ENCODE results near the gene ETFB. TPM values are rescaled to one million over a fixed set of nuclear protein-coding genes. Genes with fewer than 3 reads are reported as not detected.

The ETFB gene
- total RNA-seq, result 86.7 and 119 TPM in 2 replicates

DNA sequence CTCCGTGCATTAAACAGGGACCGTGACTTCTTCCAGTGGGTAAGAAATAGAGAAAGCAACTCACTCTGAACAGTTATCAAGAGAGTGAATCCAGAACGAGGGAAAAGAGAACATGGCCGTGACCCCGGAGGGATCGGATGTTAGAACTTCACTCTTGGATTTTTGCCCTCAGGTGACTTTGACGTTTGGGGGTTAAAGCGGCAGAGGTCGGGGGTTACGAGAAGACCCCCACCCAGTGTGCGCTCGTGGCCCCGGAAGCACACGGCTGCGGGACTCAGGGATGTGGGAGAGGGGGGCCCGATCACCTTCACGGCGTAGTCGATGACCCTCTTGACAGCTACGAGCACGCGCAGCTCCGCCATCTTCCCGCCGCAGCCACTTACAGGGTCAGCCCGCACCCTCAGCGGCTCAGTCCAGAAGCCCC lies at the start of gene ETFB:
TSS of gene ETFB (minus strand) at position 424 of the 424 bp plus-strand sequence. CDS start at position 362, 62 bp downstream.

DNA sequence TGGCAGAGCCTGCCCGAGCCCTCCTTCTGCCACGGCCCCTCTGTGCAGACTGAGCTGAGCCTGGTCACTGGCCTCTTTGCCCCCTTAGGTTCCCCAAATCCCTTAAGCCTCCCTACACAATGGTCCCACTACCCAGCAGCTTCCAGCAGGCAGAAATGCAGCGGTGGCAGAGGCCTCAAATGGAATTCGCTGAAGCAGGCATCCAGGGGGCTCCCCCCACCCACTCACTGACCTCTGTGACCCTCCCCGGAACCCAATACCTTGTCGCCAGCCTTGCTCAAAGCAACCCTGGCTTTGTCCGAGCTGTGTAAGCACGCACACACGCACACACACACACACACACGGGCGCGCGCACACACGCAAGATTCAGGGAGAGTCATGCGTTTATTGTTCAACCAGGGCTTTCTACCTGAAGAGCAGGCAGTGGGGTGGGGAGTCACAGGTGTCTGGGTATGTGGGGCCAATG lies 21.8 kb upstream of the ETFB start, which contains the start of gene LIM2:
TSS of gene LIM2 (minus strand) at position 51 of the 466 bp plus-strand sequence. CDS start 531 bp downstream, outside the sequence.

DNA sequence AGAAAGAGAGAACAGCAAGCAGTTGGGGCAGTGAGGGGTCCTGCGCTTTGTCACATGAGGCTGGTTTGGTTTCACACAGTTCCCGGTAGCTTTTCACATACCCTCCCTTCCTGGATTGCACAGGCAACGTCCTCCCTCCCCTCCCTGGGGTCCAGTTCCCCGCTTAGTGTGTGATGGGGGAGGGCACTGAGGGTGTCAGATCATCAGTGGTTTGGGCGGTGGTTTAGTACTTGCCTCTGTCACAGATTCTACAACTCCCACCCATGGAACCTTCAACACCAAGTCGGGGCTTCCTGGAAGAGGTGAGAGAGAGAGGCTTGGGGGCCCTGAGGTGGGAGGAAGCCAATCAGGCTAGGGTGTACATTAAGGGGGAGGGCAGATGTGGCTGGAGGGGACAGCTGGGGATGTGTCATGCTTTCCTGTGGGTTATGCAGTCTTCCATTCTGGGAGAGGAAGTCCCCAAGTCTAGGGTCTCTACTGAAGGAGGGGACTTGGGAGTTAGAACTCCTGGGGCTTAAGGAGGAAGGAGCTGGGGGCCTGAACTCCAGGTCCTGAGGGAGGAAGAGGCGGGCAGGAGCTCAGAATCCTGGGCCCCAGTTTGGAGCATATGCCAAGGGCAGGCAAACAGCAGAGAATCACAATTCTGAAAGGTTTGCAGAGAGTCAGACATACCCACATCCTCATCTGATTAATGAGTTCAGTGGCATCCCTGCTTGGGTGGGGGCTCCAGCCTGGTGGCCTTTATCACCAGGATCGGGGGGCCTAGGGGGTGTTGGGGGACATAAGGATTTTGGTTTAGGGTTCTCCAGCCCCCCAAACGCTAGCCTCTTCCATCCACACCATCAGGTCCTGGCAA lies 6.7 kb upstream of the ETFB start, which contains the start of gene NKG7:
TSS of gene NKG7 (minus strand) at position 6 of the 856 bp plus-strand sequence. CDS start 119 bp downstream, outside the sequence.

DNA sequence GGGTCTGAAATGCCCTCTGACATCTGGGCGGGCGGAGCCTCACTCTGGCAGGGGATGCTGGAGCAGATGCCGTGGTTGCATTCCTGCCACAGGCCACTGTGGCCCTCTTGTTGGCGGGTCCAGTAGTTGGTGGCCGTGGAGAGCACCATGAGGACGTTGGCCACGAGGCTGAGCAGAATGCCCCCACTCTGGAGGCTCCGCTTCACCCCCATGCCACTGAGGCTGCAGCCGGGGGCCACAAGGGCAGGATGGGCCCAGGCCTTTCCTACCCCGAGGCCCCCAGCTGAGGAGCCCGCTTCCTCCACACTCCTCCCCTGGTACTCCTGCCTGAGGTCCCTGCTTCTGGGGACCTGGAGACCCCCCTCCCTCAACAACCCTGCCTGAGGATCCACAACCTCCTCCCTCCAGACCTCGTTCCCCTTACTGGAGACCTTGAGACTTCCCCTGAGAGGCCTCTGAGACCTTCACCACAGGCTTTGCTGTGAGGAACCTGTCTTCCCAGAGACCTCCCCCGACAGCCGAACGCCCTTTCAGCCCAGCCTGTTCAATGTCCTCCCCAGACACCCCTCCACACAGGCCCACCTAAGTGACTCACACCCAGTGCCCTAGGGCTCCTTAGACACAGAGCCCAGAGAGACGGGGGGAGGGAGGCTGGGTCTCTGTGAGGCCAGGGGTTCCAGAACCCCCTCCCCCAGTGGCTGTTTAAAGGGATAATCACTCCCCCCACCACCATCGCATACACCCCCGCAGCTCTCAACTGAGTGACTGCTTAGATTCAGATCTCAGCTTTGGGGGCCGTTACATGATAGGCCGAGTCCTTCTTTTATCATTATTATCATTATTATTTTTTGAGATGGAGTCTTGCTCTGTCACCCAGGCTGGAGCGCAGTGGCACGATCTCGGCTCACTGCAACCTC lies 2.4 kb upstream of the ETFB start, which contains the start of gene CLDND2:
TSS of gene CLDND2 (minus strand) at position 638 of the 917 bp plus-strand sequence. CDS start at position 212, 426 bp downstream.

DNA sequence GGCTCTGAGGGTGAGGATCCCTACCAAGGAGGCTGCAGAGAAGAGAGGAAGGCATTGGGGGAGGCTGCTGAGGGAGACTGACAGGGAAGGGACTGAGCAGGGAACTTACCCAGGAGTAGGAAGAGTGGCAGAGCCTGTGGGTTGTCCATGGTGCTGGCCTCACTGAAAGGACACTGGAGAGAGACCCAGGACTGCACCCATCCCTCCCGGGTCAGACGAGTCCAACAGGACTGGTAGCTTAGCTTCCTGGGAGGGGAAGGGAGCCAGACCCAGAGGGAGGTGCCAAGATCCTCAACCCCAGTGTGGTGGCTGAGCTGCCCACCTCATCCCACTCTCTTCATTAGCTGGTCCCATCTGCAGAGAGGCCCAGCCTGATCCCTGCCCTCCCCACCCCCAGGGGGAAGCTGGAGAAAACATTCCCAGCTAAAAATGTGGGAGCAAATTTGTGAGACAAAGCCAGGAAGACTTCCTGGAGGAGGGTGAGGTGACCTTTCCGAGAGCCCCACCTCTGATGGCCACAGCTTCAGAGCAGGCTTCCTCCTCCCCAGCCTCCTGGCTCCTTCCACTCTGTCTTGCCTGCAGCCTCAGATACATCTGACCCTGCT lies 24.1 kb downstream of the ETFB start, which contains the start of gene VSIG10L:
TSS of gene VSIG10L (minus strand) at position 164 of the 605 bp plus-strand sequence. CDS start at position 149, 15 bp downstream.

DNA sequence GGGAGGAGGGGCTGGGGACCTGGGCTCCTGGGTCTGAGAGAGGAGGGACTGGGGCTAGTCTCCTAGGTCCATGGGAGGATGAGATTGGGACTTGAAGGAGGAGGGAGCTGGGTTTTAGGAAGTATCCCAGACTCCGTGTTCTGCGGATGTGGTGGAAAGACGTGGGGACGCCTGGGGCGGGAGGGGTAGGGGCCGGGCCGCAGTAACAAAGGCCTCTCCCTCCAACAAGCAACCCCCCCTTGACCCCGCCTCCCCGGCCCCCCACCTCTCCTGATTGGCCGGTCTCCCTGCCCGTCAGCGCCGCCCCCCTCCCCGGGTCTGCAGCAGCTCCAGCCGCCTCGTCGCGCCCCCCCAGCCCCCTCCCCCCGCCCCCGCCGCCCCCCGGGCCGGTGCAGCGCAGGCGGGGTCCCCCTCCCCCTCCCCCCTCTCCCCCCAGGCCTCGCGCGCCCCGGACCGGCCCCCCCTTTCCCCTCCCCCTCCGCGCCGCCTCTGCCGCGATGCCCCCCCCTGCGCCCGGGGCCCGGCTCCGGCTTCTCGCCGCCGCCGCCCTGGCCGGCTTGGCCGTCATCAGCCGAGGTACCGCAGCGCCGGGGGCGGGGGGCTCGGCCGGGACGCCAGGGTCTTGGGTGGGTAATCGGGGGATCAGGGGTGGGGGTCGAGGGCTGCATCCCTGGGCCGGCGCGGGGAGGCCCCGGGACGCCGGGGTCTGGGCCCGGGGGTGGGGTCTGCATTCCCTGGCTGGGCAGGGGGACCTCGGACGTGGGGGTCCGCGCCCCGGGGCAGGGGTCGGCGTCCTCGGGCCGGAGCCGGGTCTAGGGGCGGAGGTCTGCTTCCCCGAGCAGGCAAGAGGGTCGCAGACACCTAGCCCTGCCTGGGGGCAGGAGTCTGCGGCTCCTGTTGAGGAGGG lies 54.6 kb downstream of the ETFB start, which contains the start of gene IGLON5:
TSS of gene IGLON5 (plus strand) at position 294 of the 907 bp plus-strand sequence. CDS start at position 498, 204 bp downstream.

Other genes starting within 250 kb of the ETFB start
- gene SIGLEC9, start 241.5 kb downstream of the ETFB start, total RNA-seq, result not detected in 2 replicates
- not detected in 2 replicates for gene SIGLEC7, start 224.1 kb downstream of the ETFB start, total RNA-seq
- gene CD33, start 141.3 kb downstream of the ETFB start, total RNA-seq, result not detected in 2 replicates
- not detected in 2 replicates for gene SIGLECL1, start 115.3 kb downstream of the ETFB start, total RNA-seq
- gene IGLON5, start 54.7 kb downstream of the ETFB start, total RNA-seq, result not detected in 2 replicates
- under 0.01 and 0.15 TPM in 2 replicates for gene VSIG10L, start 24.2 kb downstream of the ETFB start, total RNA-seq
- gene CLDND2, start 2.6 kb upstream of the ETFB start, total RNA-seq, result not detected in 2 replicates
- gene NKG7, start 6.3 kb upstream of the ETFB start, total RNA-seq, result not detected in 2 replicates
- gene LIM2, start 21.6 kb upstream of the ETFB start, total RNA-seq, result not detected in 2 replicates
- not detected in 2 replicates for gene C19orf84, start 24.2 kb upstream of the ETFB start, total RNA-seq
- gene SIGLEC10, start 51.3 kb upstream of the ETFB start, total RNA-seq, result not detected in 2 replicates
- gene SIGLEC8, start 92.1 kb upstream of the ETFB start, total RNA-seq, result not detected in 2 replicates
- gene CEACAM18, start 112.2 kb upstream of the ETFB start, total RNA-seq, result not detected in 2 replicates
- not detected in 2 replicates for gene SIGLEC12, start 135.4 kb upstream of the ETFB start, total RNA-seq
- not detected in 2 replicates for gene SIGLEC6, start 165.3 kb upstream of the ETFB start, total RNA-seq
- gene ZNF175, start 204.9 kb upstream of the ETFB start, total RNA-seq, result 2.9 and 6.1 TPM in 2 replicates

Measured in epithelial cell of umbilical artery (primary cell).